ENCODE results near the gene CD99L2.

DNA sequence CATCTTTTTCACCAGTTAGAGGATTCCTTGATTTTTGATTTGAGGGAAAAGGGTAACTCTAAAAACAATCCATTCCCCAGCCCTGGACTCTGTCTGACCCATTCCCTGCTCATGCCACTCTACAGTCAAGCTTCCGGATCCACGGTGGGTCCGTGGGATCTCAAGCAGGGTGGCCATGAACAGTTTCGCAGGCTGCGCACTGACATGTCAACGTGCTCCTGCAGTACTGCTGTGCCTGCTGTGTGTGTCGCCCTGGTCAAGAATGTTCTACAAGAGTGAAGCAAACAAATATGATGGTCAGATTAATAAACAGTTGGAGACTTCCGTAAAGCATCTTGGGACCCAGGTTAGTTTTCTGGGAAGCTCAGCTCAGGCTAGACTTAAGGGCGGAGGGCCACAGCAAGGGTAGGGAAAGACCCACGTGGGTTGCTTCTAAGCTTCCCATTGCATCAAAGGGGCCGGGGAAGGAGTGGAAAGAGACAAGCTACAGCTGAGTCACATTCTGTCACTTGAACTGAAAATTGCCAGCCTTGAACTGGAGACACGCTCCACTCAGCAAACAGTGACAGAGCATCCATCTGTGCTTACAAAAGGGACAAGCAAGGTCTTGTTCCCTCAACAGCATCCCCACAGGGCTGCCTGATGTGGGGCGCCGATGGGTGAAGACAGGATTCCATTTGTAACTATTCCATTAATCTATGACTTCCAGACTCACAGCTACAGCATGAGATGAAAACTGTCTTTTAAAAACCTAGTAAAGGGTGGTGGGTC is 123.5 kb downstream of the CD99L2 start:
- TF ChIP-seq POLR2A (IDR thresholded peaks at IDR 0.05) (no peak), POLR2AphosphoS5 (IDR thresholded peaks at IDR 0.05) (no peak)
- TF ChIP-seq, protein P1, sequence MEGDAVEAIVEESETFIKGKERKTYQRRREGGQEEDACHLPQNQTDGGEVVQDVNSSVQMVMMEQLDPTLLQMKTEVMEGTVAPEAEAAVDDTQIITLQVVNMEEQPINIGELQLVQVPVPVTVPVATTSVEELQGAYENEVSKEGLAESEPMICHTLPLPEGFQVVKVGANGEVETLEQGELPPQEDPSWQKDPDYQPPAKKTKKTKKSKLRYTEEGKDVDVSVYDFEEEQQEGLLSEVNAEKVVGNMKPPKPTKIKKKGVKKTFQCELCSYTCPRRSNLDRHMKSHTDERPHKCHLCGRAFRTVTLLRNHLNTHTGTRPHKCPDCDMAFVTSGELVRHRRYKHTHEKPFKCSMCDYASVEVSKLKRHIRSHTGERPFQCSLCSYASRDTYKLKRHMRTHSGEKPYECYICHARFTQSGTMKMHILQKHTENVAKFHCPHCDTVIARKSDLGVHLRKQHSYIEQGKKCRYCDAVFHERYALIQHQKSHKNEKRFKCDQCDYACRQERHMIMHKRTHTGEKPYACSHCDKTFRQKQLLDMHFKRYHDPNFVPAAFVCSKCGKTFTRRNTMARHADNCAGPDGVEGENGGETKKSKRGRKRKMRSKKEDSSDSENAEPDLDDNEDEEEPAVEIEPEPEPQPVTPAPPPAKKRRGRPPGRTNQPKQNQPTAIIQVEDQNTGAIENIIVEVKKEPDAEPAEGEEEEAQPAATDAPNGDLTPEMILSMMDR (IDR thresholded peaks at IDR 0.05), result no peak
